Stimulated activated CD8-positive, alpha-beta memory T cell treated with anti-CD3 and anti-CD28 coated beads, Interleukin-12 subunit alpha, Interleukin-12 subunit beta, amount 100 ng/mL, for 24 hours (primary cell): ENCODE results near the gene OR7G2.
"Not testable (repeated sequence)": the region's sequence is repeated elsewhere in the genome, so short reads cannot be mapped to it uniquely, and the experiment has no call there.

Experiments
- DNase-seq: peaks from one replicate; pipeline ENCODE4 v3.0.0-alpha.2; 2020; ENCODE audit errors: extremely low read depth

The OR7G2 gene

GRCh38 chr19:9073806-9074205 lies 33.5 kb downstream of the OR7G2 start:
- DNase-seq = no peak

GRCh38 chr19:9071720-9072119 lies 35.6 kb downstream of the OR7G2 start:
- not testable (repeated sequence) for DNase-seq

GRCh38 chr19:9070066-9070465 lies 37.2 kb downstream of the OR7G2 start:
- DNase-seq = no peak

- DNase-seq = no peak
Measured at GRCh38 chr19:9065457-9066014, 41.7 kb downstream of the OR7G2 start.

GRCh38 chr19:9061879-9062278 lies 45.4 kb downstream of the OR7G2 start:
- no peak for DNase-seq

GRCh38 chr19:9060564-9061340 lies 46.5 kb downstream of the OR7G2 start:
- DNase-seq = no peak

- no peak for DNase-seq
Measured at GRCh38 chr19:9058905-9059667, 48.2 kb downstream of the OR7G2 start.

GRCh38 chr19:9057505-9058258 lies 49.6 kb downstream of the OR7G2 start:
- no peak for DNase-seq

- DNase-seq = not testable (repeated sequence)
Measured at GRCh38 chr19:9056131-9056530, 51.1 kb downstream of the OR7G2 start.

- DNase-seq = no peak
Measured at GRCh38 chr19:9054765-9055164, 52.5 kb downstream of the OR7G2 start.

GRCh38 chr19:9054207-9054606 lies 53.1 kb downstream of the OR7G2 start:
- no peak for DNase-seq

GRCh38 chr19:9053674-9054073 lies 53.6 kb downstream of the OR7G2 start:
- DNase-seq = not testable (repeated sequence)

- no peak for DNase-seq
Measured at GRCh38 chr19:9052894-9053293, 54.4 kb downstream of the OR7G2 start.
